ENCODE results near the gene APLP2. TPM values are rescaled to one million over a fixed set of nuclear protein-coding genes. Genes with fewer than 3 reads are reported as not detected.

The APLP2 gene
- total and polyA plus RNA-seq, 10 donors, result 47.4 to 248 (median 181) TPM

DNA sequence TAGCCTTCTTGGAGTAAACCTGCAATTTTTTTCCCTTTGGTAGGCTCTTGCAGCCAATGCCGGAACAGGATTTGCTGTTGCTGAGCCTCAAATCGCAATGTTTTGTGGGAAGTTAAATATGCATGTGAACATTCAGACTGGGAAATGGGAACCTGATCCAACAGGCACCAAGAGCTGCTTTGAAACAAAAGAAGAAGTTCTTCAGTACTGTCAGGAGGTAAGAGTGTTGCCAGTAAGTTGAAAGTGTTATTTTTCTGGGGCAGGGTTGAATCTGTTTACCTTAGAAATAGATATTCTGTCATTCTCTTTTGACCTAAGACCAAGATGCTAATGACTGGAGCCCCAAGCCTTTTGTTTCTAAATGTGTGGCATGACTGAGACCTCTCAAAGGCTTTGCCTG is 39.7 kb downstream of the APLP2 start:
- no peak for DNase-seq
- intact Hi-C loops (cut with DNase I; ENCODE audit: low total_unique reads), result no loop called here
- TF ChIP-seq, protein P1, sequence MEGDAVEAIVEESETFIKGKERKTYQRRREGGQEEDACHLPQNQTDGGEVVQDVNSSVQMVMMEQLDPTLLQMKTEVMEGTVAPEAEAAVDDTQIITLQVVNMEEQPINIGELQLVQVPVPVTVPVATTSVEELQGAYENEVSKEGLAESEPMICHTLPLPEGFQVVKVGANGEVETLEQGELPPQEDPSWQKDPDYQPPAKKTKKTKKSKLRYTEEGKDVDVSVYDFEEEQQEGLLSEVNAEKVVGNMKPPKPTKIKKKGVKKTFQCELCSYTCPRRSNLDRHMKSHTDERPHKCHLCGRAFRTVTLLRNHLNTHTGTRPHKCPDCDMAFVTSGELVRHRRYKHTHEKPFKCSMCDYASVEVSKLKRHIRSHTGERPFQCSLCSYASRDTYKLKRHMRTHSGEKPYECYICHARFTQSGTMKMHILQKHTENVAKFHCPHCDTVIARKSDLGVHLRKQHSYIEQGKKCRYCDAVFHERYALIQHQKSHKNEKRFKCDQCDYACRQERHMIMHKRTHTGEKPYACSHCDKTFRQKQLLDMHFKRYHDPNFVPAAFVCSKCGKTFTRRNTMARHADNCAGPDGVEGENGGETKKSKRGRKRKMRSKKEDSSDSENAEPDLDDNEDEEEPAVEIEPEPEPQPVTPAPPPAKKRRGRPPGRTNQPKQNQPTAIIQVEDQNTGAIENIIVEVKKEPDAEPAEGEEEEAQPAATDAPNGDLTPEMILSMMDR (IDR thresholded peaks at IDR 0.05 in 8 of 11, conservative IDR thresholded peaks at IDR 0.05 in 3 of 11), result no peak
- H3K9me3 ChIP-seq, result no peaks in the 10 kb centered on the region
- H3K4me1 ChIP-seq, result peaks cover 0 to 20% (median 2%) of the 10 kb centered on the region in 6 donors
- peak overlapping the region in 1 of 8 donors; percentile 41 for H3K27ac ChIP-seq
- 70 to 96% (median 90%) methylated on average over 2 of the region's 2 CpGs for WGBS, 5 donors
- H3K36me3 ChIP-seq, result peaks cover 0 to 51% (median 19%) of the 10 kb centered on the region in 6 donors
- no peak overlapping the region for H3K4me3 ChIP-seq
- H3K27me3 ChIP-seq (replicated peaks in 1 of 7), result no peaks in the 10 kb centered on the region

DNA sequence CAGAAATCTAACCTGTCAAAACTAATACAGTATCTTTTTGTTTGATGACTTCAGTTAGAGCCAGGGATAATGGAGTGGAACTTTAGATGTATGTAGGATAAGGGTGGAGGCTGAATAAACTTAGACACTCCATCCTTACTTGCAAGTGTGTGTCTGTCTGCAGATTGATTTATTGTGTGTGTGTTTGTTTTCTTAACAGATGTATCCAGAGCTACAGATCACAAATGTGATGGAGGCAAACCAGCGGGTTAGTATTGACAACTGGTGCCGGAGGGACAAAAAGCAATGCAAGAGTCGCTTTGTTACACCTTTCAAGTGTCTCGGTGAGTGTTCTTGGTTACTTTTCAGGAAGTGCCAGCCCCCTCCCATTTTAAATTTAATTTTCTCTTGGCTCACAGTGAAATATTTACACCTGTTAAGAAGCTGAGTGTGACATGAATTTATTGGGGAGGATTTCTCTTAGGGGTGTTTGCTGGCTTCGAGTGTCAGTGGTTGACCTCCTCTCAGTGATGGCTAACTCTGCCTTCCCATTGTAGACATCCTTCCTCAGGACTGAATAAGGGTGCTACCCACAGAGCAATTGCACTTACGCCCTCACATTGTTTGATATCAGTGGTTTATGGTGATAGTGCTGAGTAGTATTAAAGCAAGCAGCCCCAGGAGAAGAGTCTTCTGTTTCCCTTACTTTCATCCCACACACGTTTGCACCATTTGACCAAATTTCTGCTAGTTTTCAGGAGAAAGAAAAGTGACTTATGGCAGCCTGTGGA is 40.8 kb downstream of the APLP2 start:
- no peak overlapping the region for H3K4me3 ChIP-seq
- intact Hi-C loops (cut with DNase I; ENCODE audit: low total_unique reads), result no loop called here
- 83 to 93% (median 91%) methylated on average over 7 of the region's 7 CpGs for WGBS, 5 donors

GRCh38 chr11:130112071-130112830 is 42.6 kb downstream of the APLP2 start:
- Histone ChIP-seq H3K4me3 (no peak overlapping the region), H3K4me1 (peaks cover 0 to 43% (median 9%) of the 10 kb centered on the region in 6 donors), H3K27ac (no peak overlapping the region), H3K36me3 (peaks cover 0 to 65% (median 19%) of the 10 kb centered on the region in 6 donors), H3K9me3 (no peaks in the 10 kb centered on the region), H3K27me3 (replicated peaks in 1 of 7) (no peaks in the 10 kb centered on the region)
- 92 to 97% (median 94%) methylated on average over 10 of the region's 10 CpGs for WGBS, 5 donors
- DNase-seq, result no peak
- TF ChIP-seq, protein P1 (IDR thresholded peaks at IDR 0.05 in 8 of 11, conservative IDR thresholded peaks at IDR 0.05 in 3 of 11), result no peak
- TF ChIP-seq POLR2AphosphoS5 (IDR thresholded peaks at IDR 0.05) (no peak), POLR2A (IDR thresholded peaks at IDR 0.05) (no peak)
- intact Hi-C loops (cut with DNase I; ENCODE audit: low total_unique reads), result no loop called here

More for the DNA sequence above, 40.8 kb downstream of the APLP2 start:
- H3K36me3 ChIP-seq, result peaks cover 0 to 59% (median 19%) of the 10 kb centered on the region in 6 donors
- no peak overlapping the region for H3K27ac ChIP-seq
- no peaks in the 10 kb centered on the region for H3K27me3 ChIP-seq (replicated peaks in 1 of 7)
- peaks cover 0 to 26% (median 4%) of the 10 kb centered on the region in 6 donors for H3K4me1 ChIP-seq
- no peaks in the 10 kb centered on the region for H3K9me3 ChIP-seq
- TF ChIP-seq, protein P1 (IDR thresholded peaks at IDR 0.05 in 8 of 11, conservative IDR thresholded peaks at IDR 0.05 in 3 of 11), result no peak
- TF ChIP-seq POLR2A (IDR thresholded peaks at IDR 0.05) (no peak), POLR2AphosphoS5 (IDR thresholded peaks at IDR 0.05) (no peak)
- DNase-seq, result no peak

GRCh38 chr11:130114281-130114680 is 44.6 kb downstream of the APLP2 start:
- Histone ChIP-seq H3K27ac (no peak overlapping the region), H3K4me3 (no peak overlapping the region), H3K4me1 (peaks cover 10 to 62% (median 29%) of the 10 kb centered on the region in 6 donors), H3K27me3 (replicated peaks in 1 of 7) (no peaks in the 10 kb centered on the region), H3K9me3 (no peaks in the 10 kb centered on the region), H3K36me3 (peaks cover 0 to 65% (median 19%) of the 10 kb centered on the region in 6 donors)
- intact Hi-C loops (cut with DNase I; ENCODE audit: low total_unique reads), result no loop called here
- 91 to 97% (median 94%) methylated on average over 5 of the region's 5 CpGs for WGBS, 5 donors
- no peak for DNase-seq
- TF ChIP-seq, protein P1 (IDR thresholded peaks at IDR 0.05 in 8 of 11, conservative IDR thresholded peaks at IDR 0.05 in 3 of 11), result no peak
- TF ChIP-seq POLR2A (IDR thresholded peaks at IDR 0.05) (no peak), POLR2AphosphoS5 (IDR thresholded peaks at IDR 0.05) (no peak)
